Fibroblast of villous mesenchyme (primary cell): ENCODE measurements around the gene GLRX3. TPM values are rescaled to one million over a fixed set of nuclear protein-coding genes. Genes with fewer than 3 reads are reported as not detected.

Source experiments
- DNase-seq: peaks from one replicate; pipeline ENCODE4 v3.0.0-alpha.2; 2010; ENCODE audit warnings: low read depth
- H3K4me3 ChIP-seq: 2 replicates; pipeline ENCODE4 v1.5.1; 2011; ENCODE audit warnings: low read depth, mild to moderate bottlenecking, low read length
- CTCF ChIP-seq: IDR thresholded peaks from 2 replicates; pipeline ENCODE4 v1.5.1; 2012; ENCODE audit warnings: low read depth, mild to moderate bottlenecking, low read length; ENCODE audit not compliant: insufficient read depth
- total RNA-seq: library from RNA; depleted of rRNA; stranded (reverse); fragments of >200 nt; gene quantifications from 2 replicates; pipeline ENCODE4 v1.2.3, GENCODE V29; 2012

The GLRX3 gene
- total RNA-seq, 1 donor, result 75.6 TPM

- DNase-seq, result peak; percentile 66
- peak; percentile 96 for TF ChIP-seq CTCF
- no peak overlapping the region for H3K4me3 ChIP-seq
Measured at GRCh38 chr10:130127364-130128061, 8.7 kb upstream of the GLRX3 start.

GRCh38 chr10:130128062-130128781 is 8.0 kb upstream of the GLRX3 start:
- DNase-seq, result peak; percentile 17
- no peak for TF ChIP-seq CTCF
- no peak overlapping the region for H3K4me3 ChIP-seq

GRCh38 chr10:130128922-130129321 is 7.3 kb upstream of the GLRX3 start:
- H3K4me3 ChIP-seq, result no peak overlapping the region
- TF ChIP-seq CTCF, result no peak
- DNase-seq, result no peak

- no peak for DNase-seq
- H3K4me3 ChIP-seq, result peak overlapping the region; percentile 80
- no peak for TF ChIP-seq CTCF
Measured at GRCh38 chr10:130135676-130136225, 440 bp upstream of the GLRX3 start.

GRCh38 chr10:130137090-130137448 is 878 bp downstream of the GLRX3 start:
- DNase-seq, result peak; percentile 39
- no peak for TF ChIP-seq CTCF
- peak overlapping the region; percentile 80 for H3K4me3 ChIP-seq

GRCh38 chr10:130137659-130138478 is 1.7 kb downstream of the GLRX3 start:
- peak overlapping the region; percentile 80 for H3K4me3 ChIP-seq
- no peak for DNase-seq
- no peak for TF ChIP-seq CTCF
